HepG2 (cell line): ENCODE data around the gene GPD1. TPM values are rescaled to one million over a fixed set of nuclear protein-coding genes. Genes with fewer than 3 reads are reported as not detected.
A peak's percentile ranks its signal among the peaks of the same experiment; 100 is the strongest.

Experiments used
- ARID4A ChIP-seq: sonication (generic); formaldehyde crosslinking; IDR thresholded peaks from 2 replicates; pipeline ENCODE4 v1.5.0; 2020; ENCODE audit warnings: mild to moderate bottlenecking, missing genetic modification reagents, borderline replicate concordance
- CBX1 ChIP-seq: IDR thresholded peaks from one replicate; pipeline ENCODE4 v1.6.1; 2016; ENCODE audit warnings: antibody characterized with exemption, low read depth
- CENPT ChIP-seq: sonication (generic); formaldehyde crosslinking; IDR thresholded peaks from 2 replicates; pipeline ENCODE4 v1.8.0; 2022; ENCODE audit warnings: low read depth, mild to moderate bottlenecking, moderate library complexity, missing genetic modification reagents
- E2F2 ChIP-seq: sonication (generic); formaldehyde crosslinking; IDR thresholded peaks from 2 replicates; pipeline ENCODE4 v1.4.0; 2020; ENCODE audit warnings: missing genetic modification reagents, borderline replicate concordance
- ELF3 ChIP-seq: IDR thresholded peaks from 2 replicates; pipeline ENCODE4 v1.6.1; 2016; ENCODE audit warnings: missing genetic modification reagents, missing compliant biosample characterization
- KDM2A ChIP-seq: sonication (generic); formaldehyde crosslinking; IDR thresholded peaks from 2 replicates; pipeline ENCODE4 v1.4.0; 2020; ENCODE audit warnings: low read depth, missing genetic modification reagents, borderline replicate concordance
- KDM5B ChIP-seq: sonication (generic); formaldehyde crosslinking; IDR thresholded peaks from 2 replicates; pipeline ENCODE4 v1.4.0; 2020; ENCODE audit warnings: missing genetic modification reagents, mild to moderate bottlenecking, borderline replicate concordance
- MEIS1 ChIP-seq: sonication (generic); formaldehyde crosslinking; IDR thresholded peaks from 2 replicates; pipeline ENCODE4 v1.9.0; 2021; ENCODE audit warnings: mild to moderate bottlenecking, missing genetic modification reagents, moderate library complexity, borderline replicate concordance
- SALL1 ChIP-seq: sonication (generic); formaldehyde crosslinking; IDR thresholded peaks from 2 replicates; pipeline ENCODE4 v1.8.0; 2022; ENCODE audit warnings: mild to moderate bottlenecking, missing genetic modification reagents
- TCF12 ChIP-seq, 2 experiments: fragments of 450-650 bp in 1 of 2; sonication (generic) in 1 of 2; formaldehyde crosslinking in 1 of 2; IDR thresholded peaks; 2 replicates each; pipeline versions ENCODE4 v1.6.1 to v1.8.0; 2017 to 2022; ENCODE audit warnings: antibody characterized with exemption in 1 of 2, mild to moderate bottlenecking in 1 of 2, missing genetic modification reagents in 1 of 2, moderate library complexity in 1 of 2
- XBP1 ChIP-seq: sonication (generic); formaldehyde crosslinking; IDR thresholded peaks from 2 replicates; pipeline ENCODE4 v1.5.0; 2020; ENCODE audit warnings: missing genetic modification reagents
- ZBTB3 ChIP-seq: sonication (generic); formaldehyde crosslinking; IDR thresholded peaks from 2 replicates; pipeline ENCODE4 v1.4.0; 2020; ENCODE audit warnings: low read depth, mild to moderate bottlenecking, moderate library complexity, missing genetic modification reagents, borderline replicate concordance
- ZHX1 ChIP-seq: sonication (generic); formaldehyde crosslinking; IDR thresholded peaks from 2 replicates; pipeline ENCODE4 v1.8.1; 2022; ENCODE audit warnings: low read depth, mild to moderate bottlenecking, missing genetic modification reagents
- ZNF343 ChIP-seq: sonication (generic); formaldehyde crosslinking; IDR thresholded peaks from 2 replicates; pipeline ENCODE4 v1.4.0; 2020; ENCODE audit warnings: mild to moderate bottlenecking, missing genetic modification reagents
- ZNF616 ChIP-seq: sonication (generic); formaldehyde crosslinking; IDR thresholded peaks from 2 replicates; pipeline ENCODE4 v1.5.0; 2020; ENCODE audit warnings: low read depth, mild to moderate bottlenecking, missing genetic modification reagents
- ZNF691 ChIP-seq: sonication (generic); formaldehyde crosslinking; IDR thresholded peaks from 2 replicates; pipeline ENCODE4 v1.4.0; 2020; ENCODE audit warnings: missing genetic modification reagents, low read depth, mild to moderate bottlenecking, borderline replicate concordance
- ZNF703 ChIP-seq: sonication (generic); formaldehyde crosslinking; IDR thresholded peaks from 2 replicates; pipeline ENCODE4 v1.5.1; 2020; ENCODE audit warnings: missing genetic modification reagents, mild to moderate bottlenecking, moderate library complexity, borderline replicate concordance
- ZSCAN20 ChIP-seq: sonication (generic); formaldehyde crosslinking; IDR thresholded peaks from 2 replicates; pipeline ENCODE4 v1.4.0; 2020; ENCODE audit warnings: missing genetic modification reagents, mild to moderate bottlenecking, borderline replicate concordance
- polyA plus RNA-seq, 8 experiments: library from polyadenylated mRNA; depleted of rRNA in 3 of 8; stranded (reverse) in 7 of 8; unstranded in 1 of 8; fragments of >200 nt; fragmentation: Illumina TruSeq in 4 of 8; extraction: Trizol in 4 of 8; gene quantifications; 2 replicates each; pipeline versions ENCODE4 v1.2.1 to v1.2.3, GENCODE V29; 2011 to 2016; ENCODE audit warnings: low read depth in 4 of 8, missing spikeins in 1 of 8, mixed read lengths in 1 of 8; ENCODE audit not compliant: insufficient read depth in 1 of 8
- total RNA-seq, 5 experiments: library from RNA; depleted of rRNA; stranded (reverse); fragments of >200 nt; fragmentation: Illumina TruSeq; extraction: Trizol; gene quantifications; 2 replicates each; pipeline ENCODE4 v1.2.3, GENCODE V29; 2016; ENCODE audit warnings: low read depth in 1 of 5

The GPD1 gene
- total and polyA plus RNA-seq, 2 of the 13 experiments (the other 11 are each of a cell fraction or from before 2014, with no cell fraction given) = 3.7 to 30.6 TPM

GRCh38 chr12:50074936-50075807 lies 28.6 kb upstream of the GPD1 start (continued):
- peak; percentile 30; the same call in 1 of the 2 replicates for TF ChIP-seq KDM5B (CRISPR knock-in tag)
- TF ChIP-seq ZBTB3 = no peak
- 0 out of 2 replicates have a peak, but pooled peaks have one; percentile 59 for TF ChIP-seq ZNF343
- TF ChIP-seq E2F2 = 0 out of 2 replicates have a peak, but pooled peaks have one; percentile 56
- peak; percentile 73 for TF ChIP-seq ELF3 (CRISPR knock-in tag)
- 0 out of 2 replicates have a peak, but pooled peaks have one; percentile 74 for TF ChIP-seq CENPT (CRISPR knock-in tag)
- no peak for TF ChIP-seq ZNF616 (CRISPR knock-in tag)
- TF ChIP-seq ZNF691 (CRISPR knock-in tag) = peak; percentile 64; the same call in 1 of the 2 replicates
- peak; percentile 48; the same call in 1 of the 2 replicates for TF ChIP-seq ARID4A
- TF ChIP-seq ZSCAN20 = 0 out of 2 replicates have a peak, but pooled peaks have one; percentile 57
- no peak for TF ChIP-seq TCF12 (IDR thresholded peaks at IDR 0.05)
- 0 out of 2 replicates have a peak, but pooled peaks have one; percentile 20 for TF ChIP-seq TCF12 (CRISPR knock-in tag; IDR thresholded peaks at IDR 0.05)
- TF ChIP-seq SALL1 (CRISPR knock-in tag) = peak; percentile 69
- TF ChIP-seq ZHX1 (CRISPR knock-in tag) = peak; percentile 55; the same call in 1 of the 2 replicates
- peak; percentile 76; the same call in 1 of the 2 replicates for TF ChIP-seq MEIS1 (CRISPR knock-in tag)
- peak; percentile 76 for TF ChIP-seq KDM2A
- no peak for TF ChIP-seq ZNF703 (CRISPR knock-in tag)
- TF ChIP-seq CBX1 = no peak
- TF ChIP-seq XBP1 = no peak
